HCT116 (cell line): ENCODE results near the gene WDR70. TPM values are rescaled to one million over a fixed set of nuclear protein-coding genes. Genes with fewer than 3 reads are reported as not detected.
"Not testable (repeated sequence)": the region's sequence is repeated elsewhere in the genome, so short reads cannot be mapped to it uniquely, and the experiment has no call there.

ENCODE experiments used
- ATAC-seq: fragments of 200-7000 bp; cut with Tn5 transposase; 2 replicates; pipeline ENCODE4 v1.9.1; 2020; ENCODE audit warnings: mild to moderate bottlenecking, moderate library complexity
- BruUV-seq: library from RNA; stranded (reverse); fragments of 400-500 nt; replicated peaks from 2 replicates; lab custom pipeline; 2021; lab: Mats Ljungman, UMichigan
- CTCF ChIA-PET: fragments of 300-600 bp; sonication (Branson Sonifier 250); formaldehyde crosslinking; loops from one replicate; lab custom pipeline; 2021; ENCODE audit warnings: antibody characterized with exemption; lab: Charles Lee
- POLR2A ChIA-PET: fragments of 300-600, 350-600 bp; sonication (Branson Sonifier 250); formaldehyde crosslinking; loops from one replicate; lab custom pipeline; 2021; ENCODE audit warnings: antibody characterized with exemption; lab: Charles Lee
- RAD21 ChIA-PET, 2 experiments: fragments of 300-600 bp; sonication (Branson Sonifier 250); formaldehyde crosslinking; loops; one replicate each; lab custom pipeline; 2023; ENCODE audit warnings: low total read pairs in 2 of 2; ENCODE audit not compliant: uncharacterized antibody in 2 of 2, unreplicated experiment in 2 of 2, low non-redundant PET in 1 of 2; lab: Charles Lee
- DNase-seq: peaks from one replicate; pipeline ENCODE4 v3.0.0-alpha.2; 2010; ENCODE audit warnings: low read depth, low spot score
- H2AFZ ChIP-seq: fragments of 200-600 bp; shearing (Covaris generic), sonication (generic); 2 replicates; pipeline ENCODE4 v1.6.1; 2017; ENCODE audit warnings: low read depth, mixed run types, mixed read lengths, antibody characterized with exemption, low read length; ENCODE audit not compliant: poor library complexity, severe bottlenecking
- H3K27ac ChIP-seq: 2 replicates; pipeline ENCODE4 v1.5.1; 2012; ENCODE audit warnings: low read depth, low read length
- H3K27me3 ChIP-seq: fragments of 200-600 bp; sonication (generic); 2 replicates; pipeline ENCODE4 v1.6.1; 2016; ENCODE audit warnings: mixed run types, low read length, mixed read lengths; ENCODE audit not compliant: insufficient read depth
- H3K36me3 ChIP-seq, 2 experiments: fragments of 200-500 bp in 1 of 2; fragments of 200-600 bp in 1 of 2; sonication (Bioruptor generic) in 1 of 2; sonication (generic) in 1 of 2; 2 replicates each; pipeline versions ENCODE4 v1.5.1 to v1.6.1; 2014 to 2016; ENCODE audit warnings: low read length in 2 of 2, inconsistent platforms in 1 of 2, mixed read lengths in 1 of 2, mixed run types in 1 of 2; ENCODE audit not compliant: insufficient read depth in 2 of 2, control insufficient read depth in 1 of 2
- H3K4me1 ChIP-seq, 2 experiments: fragments of 200-600 bp in 1 of 2; sonication (generic) in 1 of 2; 2 replicates each; pipeline versions ENCODE4 v1.5.1 to v1.6.1; 2012 to 2017; ENCODE audit warnings: low read length in 2 of 2, inconsistent platforms in 1 of 2, mild to moderate bottlenecking in 1 of 2, mixed read lengths in 1 of 2, mixed run types in 1 of 2, moderate library complexity in 1 of 2; ENCODE audit not compliant: insufficient read depth in 2 of 2, control insufficient read depth in 1 of 2
- H3K4me2 ChIP-seq: fragments of 200-600 bp; sonication (generic); 2 replicates; pipeline ENCODE4 v1.6.1; 2017; ENCODE audit warnings: mixed run types, low read length, mixed read lengths
- H3K4me3 ChIP-seq, 2 experiments: fragments of 200-600 bp in 1 of 2; sonication (generic) in 1 of 2; replicated peaks in 1 of 2; 2 replicates each; pipeline ENCODE4 v1.5.1; 2011 to 2016; ENCODE audit warnings: low read length in 2 of 2, control low read depth in 1 of 2, low read depth in 1 of 2, mild to moderate bottlenecking in 1 of 2, mixed read lengths in 1 of 2, mixed run types in 1 of 2
- H3K79me2 ChIP-seq: fragments of 200-600 bp; sonication (generic); 2 replicates; pipeline ENCODE4 v1.6.1; 2017; ENCODE audit warnings: mild to moderate bottlenecking, mixed run types, low read length, moderate library complexity, mixed read lengths; ENCODE audit not compliant: insufficient read depth
- H3K9ac ChIP-seq: fragments of 200-600 bp; sonication (generic); 2 replicates; pipeline ENCODE4 v1.6.1; 2016; ENCODE audit warnings: low read length, mixed read lengths
- H3K9me2 ChIP-seq: fragments of 200-600 bp; sonication (generic), shearing (Covaris generic); 2 replicates; pipeline ENCODE4 v1.6.1; 2017; ENCODE audit warnings: mixed run types, mild to moderate bottlenecking, moderate library complexity; ENCODE audit not compliant: insufficient read depth
- H3K9me3 ChIP-seq, 2 experiments: fragments of 200-500 bp in 1 of 2; fragments of 200-600 bp in 1 of 2; sonication (Bioruptor generic) in 1 of 2; sonication (generic) in 1 of 2; 2 replicates each; pipeline ENCODE4 v1.6.1; 2014 to 2017; ENCODE audit warnings: low read length in 2 of 2, mixed read lengths in 2 of 2, inconsistent platforms in 1 of 2, low read depth in 1 of 2, mild to moderate bottlenecking in 1 of 2, mixed run types in 1 of 2, moderate library complexity in 1 of 2; ENCODE audit not compliant: control insufficient read depth in 1 of 2, insufficient read depth in 1 of 2
- H4K20me1 ChIP-seq: fragments of 200-600 bp; sonication (generic), shearing (Covaris generic); 2 replicates; pipeline ENCODE4 v1.6.1; 2017; ENCODE audit warnings: mixed run types, mild to moderate bottlenecking, moderate library complexity; ENCODE audit not compliant: insufficient read depth
- ATF3 ChIP-seq: IDR thresholded peaks from 2 replicates; pipeline ENCODE4 v1.6.1; 2012
- CBX3 ChIP-seq: IDR thresholded peaks from 2 replicates; pipeline ENCODE4 v1.6.1; 2012; ENCODE audit warnings: low read depth
- CEBPB ChIP-seq: IDR thresholded peaks from 2 replicates; pipeline ENCODE4 v1.6.1; 2012; ENCODE audit warnings: low read depth
- MAX ChIP-seq: IDR thresholded peaks from 2 replicates; pipeline ENCODE4 v1.6.1; 2012
- POLR2A ChIP-seq: IDR thresholded peaks from 2 replicates; pipeline ENCODE4 v1.7.0; 2011; ENCODE audit warnings: borderline replicate concordance; ENCODE audit not compliant: insufficient read depth, insufficient read length; ENCODE audit errors: extremely low read depth
- POLR2AphosphoS5 ChIP-seq: IDR thresholded peaks from 2 replicates; pipeline ENCODE4 v1.6.1; 2011; ENCODE audit warnings: mild to moderate bottlenecking, low read depth, low read length, moderate library complexity
- RAD21 ChIP-seq: IDR thresholded peaks from 2 replicates; pipeline ENCODE4 v1.6.1; 2012; ENCODE audit warnings: low read depth, mild to moderate bottlenecking
- REST ChIP-seq: IDR thresholded peaks from 2 replicates; pipeline ENCODE4 v1.6.1; 2012; ENCODE audit warnings: low read depth
- SIN3A ChIP-seq: IDR thresholded peaks from 2 replicates; pipeline ENCODE4 v1.6.1; 2012; ENCODE audit warnings: low read depth
- SRF ChIP-seq: IDR thresholded peaks from 2 replicates; pipeline ENCODE4 v1.6.1; 2012; ENCODE audit warnings: low read depth
- TCF7L2 ChIP-seq: IDR thresholded peaks from 2 replicates; pipeline ENCODE4 v1.7.0; 2011; ENCODE audit warnings: borderline replicate concordance, inconsistent platforms; ENCODE audit not compliant: insufficient read depth, insufficient read length; ENCODE audit errors: extremely low read depth
- YY1 ChIP-seq: IDR thresholded peaks from 2 replicates; pipeline ENCODE4 v1.6.1; 2011; ENCODE audit warnings: low read length, low read depth, moderate library complexity, mild to moderate bottlenecking; ENCODE audit not compliant: insufficient replicate concordance; ENCODE audit errors: extremely low read depth
- intact Hi-C: fragments of 100-400 bp; cut with micrococcal nuclease; formaldehyde crosslinking; loops from 2 replicates; pipeline ENCODE4 v1.10.0; 2022
- total RNA-seq: library from RNA; stranded (reverse); gene quantifications from one replicate; pipeline ENCODE4 v1.2.1, GENCODE V29; 2021; ENCODE audit not compliant: unreplicated experiment

WDR70 gene
- total RNA-seq, 1 experiment from 2014 or later = 31.1 TPM

- Histone ChIP-seq H3K4me2 (no peak overlapping the region), H2AFZ (no peak overlapping the region), H3K27me3 (no peaks in the 10 kb centered on the region), H3K9ac (no peak overlapping the region), H3K4me1 (no peaks in the 10 kb centered on the region), H3K9me2 (no peaks in the 10 kb centered on the region), H4K20me1 (no peaks in the 10 kb centered on the region), H3K4me3 (no peak overlapping the region), H3K79me2 (no peaks in the 10 kb centered on the region), H3K9me3 (peaks cover 0 to 3% of the 10 kb centered on the region in 2 experiments; a peak in 1 of 4 replicates), H3K27ac (no peak overlapping the region), H3K36me3 (no peaks in the 10 kb centered on the region)
- TF ChIP-seq POLR2A = no peak
- TF ChIP-seq CEBPB = no peak
- TF ChIP-seq POLR2AphosphoS5 = no peak
- TF ChIP-seq ATF3 = no peak
- ATAC-seq (no peak), DNase-seq (no peak)
- no TSS peak for BruUV-seq
- POLR2A ChIA-PET = no interaction called here
- RAD21 ChIA-PET = no interaction called here
- intact Hi-C loops = no loop called here
- CTCF ChIA-PET = no interaction called here
Observed at GRCh38 chr5:37514946-37515345, 135.8 kb downstream of the WDR70 start.

- TF ChIP-seq MAX = no peak
- TF ChIP-seq RAD21 = no peak
- TF ChIP-seq YY1 = no peak
- TF ChIP-seq SIN3A = no peak
- no peak for TF ChIP-seq POLR2A
- no peak for TF ChIP-seq REST
- TF ChIP-seq POLR2AphosphoS5 = no peak
- no peak for TF ChIP-seq TCF7L2
- no peak for TF ChIP-seq CBX3
- TF ChIP-seq SRF = no peak
- ChIA-PET RAD21 (no interaction called here), CTCF (no interaction called here), POLR2A (interaction anchor here (0.7 kb wide), 1 partner anchor 1990 kb away, joined by 3 read pairs; no protein-coding TSS in a partner anchor)
- Histone ChIP-seq H4K20me1 (no peaks in the 10 kb centered on the region), H3K4me2 (no peak overlapping the region), H3K9ac (no peak overlapping the region), H3K9me3 (peaks cover 0 to 3% of the 10 kb centered on the region in 2 experiments; a peak in 1 of 4 replicates), H3K27ac (no peak overlapping the region), H3K4me1 (no peaks in the 10 kb centered on the region), H3K4me3 (no peak overlapping the region), H3K79me2 (no peaks in the 10 kb centered on the region), H3K9me2 (0 out of 2 replicates have a peak, but pooled peaks cover 2% of the 10 kb centered on the region), H2AFZ (no peak overlapping the region), H3K27me3 (no peaks in the 10 kb centered on the region), H3K36me3 (no peaks in the 10 kb centered on the region)
- DNase-seq (no peak), ATAC-seq (no peak)
- BruUV-seq = no TSS peak
- intact Hi-C loops = no loop called here
Observed at GRCh38 chr5:37517686-37518085, 138.6 kb downstream of the WDR70 start.

- DNase-seq, H2AFZ ChIP-seq, H3K9me2 ChIP-seq, H3K4me1 ChIP-seq, H3K9ac ChIP-seq, intact Hi-C loops, H4K20me1 ChIP-seq, H3K27me3 ChIP-seq, H3K4me3 ChIP-seq, POLR2A ChIA-PET, H3K27ac ChIP-seq, BruUV-seq, H3K36me3 ChIP-seq, CTCF ChIA-PET, H3K4me2 ChIP-seq, H3K9me3 ChIP-seq, H3K79me2 ChIP-seq, ATAC-seq, RAD21 ChIA-PET: not testable (repeated sequence)
Observed at GRCh38 chr5:37518356-37518755, 139.2 kb downstream of the WDR70 start.
